HG02763 (cell line): ENCODE measurements around the gene CETN2.
A peak's percentile ranks its signal among the peaks of the same experiment; 100 is the strongest.

Source experiments
- ATAC-seq: cut with Tn5 transposase; IDR thresholded peaks from one replicate; pipeline ENCODE4 v1.9.1; 2021; ENCODE audit warnings: mild to moderate bottlenecking, moderate library complexity; ENCODE audit not compliant: unreplicated experiment

Gene CETN2

DNA sequence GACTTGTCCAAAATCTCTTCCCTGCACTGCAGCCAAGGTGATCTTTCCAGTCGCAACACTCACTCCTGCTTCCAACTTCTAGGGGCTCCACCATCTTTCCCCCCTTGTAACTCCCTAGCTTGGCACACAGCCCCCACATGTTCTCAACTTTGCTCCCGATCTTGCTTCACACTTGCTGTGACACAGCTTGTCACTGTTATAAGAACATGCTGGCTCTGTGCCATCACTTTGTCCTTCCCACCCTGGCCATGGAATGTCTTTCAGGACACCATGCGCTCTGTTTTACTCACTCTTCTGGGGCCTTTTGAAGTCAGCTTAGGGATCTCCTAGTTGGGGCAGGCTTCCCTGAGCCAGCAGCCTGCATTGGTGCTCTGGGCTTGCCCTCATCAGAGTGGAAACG lies 2.8 kb upstream of the CETN2 start:
- no peak for ATAC-seq

GRCh38 chrX:152832520-152832919 lies 2.0 kb upstream of the CETN2 start:
- ATAC-seq: no peak

DNA sequence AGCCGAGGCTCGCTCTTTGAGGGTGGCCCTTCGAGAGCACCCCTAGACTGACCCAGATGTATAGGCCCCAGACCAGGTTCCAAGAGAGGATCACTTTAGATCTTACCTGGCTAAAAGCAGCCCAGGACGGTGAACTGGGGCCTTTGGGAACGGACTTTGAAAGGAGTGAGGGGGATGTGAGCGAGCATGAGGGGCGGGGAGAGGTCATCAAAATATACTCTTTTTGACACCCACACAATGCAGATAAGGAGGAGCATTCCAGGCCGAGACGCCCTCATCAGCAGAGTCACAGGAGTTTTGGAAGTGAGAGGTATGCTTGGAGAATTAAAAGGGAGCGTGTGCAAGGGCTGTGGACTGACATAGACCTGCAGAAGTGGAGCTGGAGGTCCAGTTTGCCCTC lies 834 bp upstream of the CETN2 start:
- no peak for ATAC-seq

GRCh38 chrX:152824841-152825374 lies 5.6 kb downstream of the CETN2 start:
- no peak for ATAC-seq

- ATAC-seq: no peak
Observed at GRCh38 chrX:152823657-152824056, 6.9 kb downstream of the CETN2 start.

GRCh38 chrX:152822383-152823086 lies 8.0 kb downstream of the CETN2 start:
- no peak for ATAC-seq

DNA sequence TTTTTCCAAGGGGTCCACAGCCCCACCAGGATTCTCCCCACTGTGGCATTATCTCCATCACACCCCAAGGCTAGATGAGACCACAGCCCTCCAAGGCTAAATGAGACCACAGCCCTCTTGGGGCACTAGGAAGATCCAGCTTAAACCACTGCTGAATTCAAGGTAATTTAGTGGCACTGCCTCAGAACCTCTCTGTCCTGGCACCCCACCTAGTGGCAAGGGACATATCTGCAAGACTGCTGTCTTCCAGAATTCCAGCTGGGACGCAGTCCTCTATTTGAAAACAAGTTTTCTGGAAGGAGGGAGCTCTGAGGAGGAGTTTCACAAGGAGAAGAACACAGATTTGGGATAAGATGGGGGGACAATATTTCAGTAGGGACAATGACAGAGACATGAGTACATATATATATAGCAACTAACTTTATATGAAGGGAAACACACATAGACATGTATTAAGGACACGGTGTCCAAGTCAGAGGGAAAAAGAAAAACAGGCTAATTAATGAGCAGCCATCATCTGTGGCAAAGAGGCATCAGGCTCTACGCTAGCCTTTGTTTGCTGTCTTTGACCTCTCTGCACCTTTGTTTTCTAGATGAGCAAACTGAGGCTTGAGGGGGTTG lies 9.3 kb downstream of the CETN2 start:
- no peak for ATAC-seq

- no peak for ATAC-seq
Observed at GRCh38 chrX:152819732-152820131, 10.8 kb downstream of the CETN2 start.

GRCh38 chrX:152819266-152819665 lies 11.3 kb downstream of the CETN2 start:
- ATAC-seq: no peak

DNA sequence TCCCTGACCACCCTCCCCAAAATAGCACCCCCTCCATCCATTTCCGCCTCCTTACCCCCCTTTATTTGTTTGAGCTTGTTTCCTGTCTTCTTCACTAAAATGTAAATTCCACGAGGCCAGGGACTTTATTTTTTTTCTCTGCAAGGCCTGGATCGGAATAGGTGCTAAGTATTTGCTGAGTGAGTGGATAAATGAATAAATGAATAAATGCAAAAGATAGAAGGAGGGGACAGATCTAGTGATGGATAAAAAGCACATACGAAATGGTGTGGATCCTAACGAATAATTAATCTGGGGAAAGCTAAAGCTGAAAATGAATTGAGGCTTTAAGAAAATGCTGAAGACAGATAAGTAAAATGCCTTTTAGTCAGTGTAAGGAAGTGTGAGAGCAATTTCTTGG lies 12.2 kb downstream of the CETN2 start:
- no peak for ATAC-seq

DNA sequence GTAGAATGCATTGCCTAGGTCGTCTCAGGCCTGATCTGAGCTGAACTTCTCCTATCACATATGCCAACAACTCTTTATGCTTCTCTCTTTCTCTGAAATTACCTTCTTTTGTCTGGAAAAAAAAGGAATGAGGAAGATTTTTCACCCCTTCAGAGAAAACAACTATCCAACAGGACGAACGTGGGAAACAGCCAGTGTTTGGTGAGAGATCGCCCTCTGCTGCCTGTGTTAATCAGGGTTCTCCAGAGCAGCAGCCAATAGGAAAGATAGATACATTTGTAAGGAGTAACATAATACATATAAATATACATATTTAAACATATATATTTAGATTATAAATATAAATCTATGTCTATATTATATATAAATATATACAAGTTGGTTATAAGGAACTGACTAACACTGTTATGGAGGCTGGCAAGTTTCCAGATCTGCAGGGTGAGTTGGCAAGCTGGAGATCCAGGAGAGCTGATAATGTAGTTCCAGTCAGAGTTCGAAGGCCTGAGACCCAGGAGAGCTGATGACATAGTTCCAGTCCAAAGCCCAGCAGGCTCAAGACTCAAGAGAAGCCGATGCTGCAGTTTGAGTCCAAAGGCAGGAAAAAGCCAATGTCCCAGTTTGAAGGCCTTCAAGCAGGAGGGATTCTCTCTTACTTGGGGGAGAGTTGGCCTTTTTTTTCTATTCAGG lies 13.3 kb downstream of the CETN2 start:
- ATAC-seq: no peak

DNA sequence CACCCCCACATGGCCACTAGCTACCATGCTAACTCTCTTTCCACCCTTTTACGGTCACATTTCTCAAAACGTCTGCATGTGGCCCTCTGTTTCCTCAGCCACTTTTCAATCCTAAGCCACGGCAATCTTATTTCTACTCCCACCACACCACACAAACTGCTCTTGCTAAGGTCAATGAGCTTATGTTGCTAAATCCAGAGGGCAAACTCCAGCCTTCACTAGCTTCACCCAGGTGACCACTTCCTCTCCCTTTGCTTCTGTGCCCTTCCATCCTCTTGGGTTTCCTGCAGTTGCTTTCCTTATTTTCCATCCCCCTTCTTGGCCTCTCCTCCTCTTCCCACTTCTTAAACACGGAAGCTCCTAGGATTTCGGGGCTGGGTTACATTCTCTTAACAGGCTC lies 16.5 kb downstream of the CETN2 start:
- ATAC-seq: no peak

- ATAC-seq: no peak
Observed at GRCh38 chrX:152813206-152813605, 17.4 kb downstream of the CETN2 start.

- ATAC-seq: no peak
Observed at GRCh38 chrX:152810403-152810802, 20.2 kb downstream of the CETN2 start.

- ATAC-seq: no peak
Observed at GRCh38 chrX:152806035-152806434, 24.5 kb downstream of the CETN2 start.

GRCh38 chrX:152798945-152799344 lies 31.6 kb downstream of the CETN2 start:
- ATAC-seq: no peak

DNA sequence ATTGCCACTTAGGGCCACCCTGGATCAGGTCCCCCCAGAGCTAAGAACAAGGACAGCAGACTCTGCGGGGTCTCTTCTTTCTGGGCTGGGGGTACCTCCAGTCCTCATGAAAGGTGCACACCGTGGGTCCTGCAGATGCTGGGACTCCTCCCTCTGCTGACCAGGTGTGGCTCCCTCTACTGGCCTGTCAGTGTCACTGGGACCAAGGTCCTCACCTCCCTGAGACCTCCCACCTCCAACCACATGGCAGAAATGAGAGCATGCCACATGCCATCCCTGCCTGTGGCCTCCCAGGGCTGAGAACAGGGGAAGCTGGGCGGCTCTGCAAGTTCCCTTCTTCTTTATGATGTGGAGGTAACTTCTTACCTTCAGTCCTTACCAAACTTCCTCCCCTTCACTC lies 43.5 kb downstream of the CETN2 start:
- peak; percentile 75 for ATAC-seq
